Hepatocyte (in vitro differentiated cells): Measurements from ENCODE around the gene LY86. TPM values are rescaled to one million over a fixed set of nuclear protein-coding genes. Genes with fewer than 3 reads are reported as not detected.

Experiments used
- DNase-seq: peaks from one replicate; pipeline ENCODE4 v3.0.0-alpha.2; 2016; ENCODE audit warnings: low spot score
- H2AFZ ChIP-seq: fragments of 200-600 bp; sonication (generic); 2 replicates; pipeline ENCODE4 v1.6.0; 2016; ENCODE audit warnings: antibody characterized with exemption, mild to moderate bottlenecking
- H3K27ac ChIP-seq: fragments of 200-600 bp; sonication (generic); 2 replicates; pipeline ENCODE4 v1.5.1; 2016; ENCODE audit warnings: mild to moderate bottlenecking
- H3K27me3 ChIP-seq: fragments of 200-600 bp; sonication (generic); 2 replicates; pipeline ENCODE4 v1.6.1; 2016
- H3K36me3 ChIP-seq: fragments of 200-600 bp; sonication (generic); replicated peaks from 2 replicates; pipeline ENCODE4 v1.5.1; 2016; ENCODE audit warnings: low read depth; ENCODE audit not compliant: insufficient read depth
- H3K4me1 ChIP-seq: fragments of 200-600 bp; sonication (generic); 2 replicates; pipeline ENCODE4 v1.5.1; 2016; ENCODE audit warnings: mild to moderate bottlenecking, moderate library complexity; ENCODE audit not compliant: insufficient read depth
- H3K4me2 ChIP-seq: fragments of 200-600 bp; sonication (generic); 2 replicates; pipeline ENCODE4 v1.6.0; 2016
- H3K4me3 ChIP-seq: fragments of 200-600 bp; sonication (generic); 2 replicates; pipeline ENCODE4 v1.5.1; 2016; ENCODE audit warnings: mild to moderate bottlenecking
- H3K79me2 ChIP-seq: fragments of 200-600 bp; sonication (generic); 2 replicates; pipeline ENCODE4 v1.6.0; 2017; ENCODE audit warnings: mild to moderate bottlenecking
- H3K9me2 ChIP-seq: fragments of 200-600 bp; sonication (generic); replicated peaks from 2 replicates; pipeline ENCODE4 v1.6.0; 2017; ENCODE audit warnings: mild to moderate bottlenecking; ENCODE audit not compliant: insufficient read depth
- H3K9me3 ChIP-seq: fragments of 200-600 bp; sonication (generic); 2 replicates; pipeline ENCODE4 v1.5.1; 2016; ENCODE audit warnings: low read depth, mild to moderate bottlenecking
- H4K20me1 ChIP-seq: fragments of 200-600 bp; sonication (generic); 2 replicates; pipeline ENCODE4 v1.6.0; 2016; ENCODE audit warnings: mild to moderate bottlenecking; ENCODE audit not compliant: insufficient read depth, poor library complexity, severe bottlenecking
- CTCF ChIP-seq: fragments of 200-600 bp; sonication (generic); IDR thresholded peaks from 2 replicates; pipeline ENCODE4 v1.5.1; 2016; ENCODE audit warnings: antibody characterized with exemption, mild to moderate bottlenecking; ENCODE audit not compliant: poor library complexity
- EZH2 ChIP-seq: fragments of 200-600 bp; sonication (generic); IDR thresholded peaks from 2 replicates; pipeline ENCODE4 v1.6.1; 2016; ENCODE audit warnings: antibody characterized with exemption, mild to moderate bottlenecking, borderline replicate concordance
- EZH2phosphoT487 ChIP-seq: fragments of 200-600 bp; sonication (generic); IDR thresholded peaks from one replicate; pipeline ENCODE4 v1.6.1; 2018; ENCODE audit warnings: antibody characterized with exemption, mild to moderate bottlenecking, low read depth, moderate library complexity; ENCODE audit not compliant: unreplicated experiment, severe bottlenecking
- WGBS: methylation state at CpG from one replicate; pipeline ENCODE4 v1.1.6; 2016; ENCODE audit warnings: low lambda C conversion rate; ENCODE audit errors: missing lambda C conversion rate; 5-methylcytosine and 5-hydroxymethylcytosine counted together
- polyA plus RNA-seq: library from polyadenylated mRNA; unstranded; fragments of >200 nt; fragmentation: Nextera tagmentation; extraction: Ambion mirVana; gene quantifications from 2 replicates; pipeline ENCODE4 v1.2.1, GENCODE V29; 2016
- total RNA-seq: library from RNA; depleted of rRNA; stranded (reverse); fragments of >200 nt; gene quantifications from 2 replicates; pipeline ENCODE4 v1.2.3, GENCODE V29; 2014

LY86 gene
- total and polyA plus RNA-seq, 2 experiments from 2014 or later = 0.27 to 0.82 TPM

- H3K9me2 ChIP-seq = no peaks in the 10 kb centered on the region
- no peaks in the 10 kb centered on the region for H4K20me1 ChIP-seq
- 86% methylated on average over 14 of the region's 14 CpGs for WGBS
- no peaks in the 10 kb centered on the region for H3K9me3 ChIP-seq
- TF ChIP-seq EZH2phosphoT487 (no peak), EZH2 (no peak), CTCF (no peak)
- H3K4me3 ChIP-seq = no peak overlapping the region
- H3K27me3 ChIP-seq = no peaks in the 10 kb centered on the region
- H3K4me1 ChIP-seq = peaks cover 5% of the 10 kb centered on the region
- H3K79me2 ChIP-seq = no peaks in the 10 kb centered on the region
- no peak for DNase-seq
- H3K4me2 ChIP-seq = no peak overlapping the region
- no peaks in the 10 kb centered on the region for H3K36me3 ChIP-seq
- no peak overlapping the region for H2AFZ ChIP-seq
- no peak overlapping the region for H3K27ac ChIP-seq
These were observed 8.2 kb downstream of the LY86 start for GRCh38 chr6:6596529-6597328.

- H3K36me3 ChIP-seq = no peaks in the 10 kb centered on the region
- H3K79me2 ChIP-seq = no peaks in the 10 kb centered on the region
- H2AFZ ChIP-seq = no peak overlapping the region
- no peak for DNase-seq
- TF ChIP-seq EZH2 (no peak), EZH2phosphoT487 (no peak), CTCF (no peak)
- H4K20me1 ChIP-seq = no peaks in the 10 kb centered on the region
- WGBS = 37% methylated on average over 5 of the region's 5 CpGs
- no peaks in the 10 kb centered on the region for H3K27me3 ChIP-seq
- peaks cover 5% of the 10 kb centered on the region for H3K4me1 ChIP-seq
- H3K4me3 ChIP-seq = no peak overlapping the region
- no peaks in the 10 kb centered on the region for H3K9me2 ChIP-seq
- no peak overlapping the region for H3K4me2 ChIP-seq
- H3K27ac ChIP-seq = no peak overlapping the region
- no peaks in the 10 kb centered on the region for H3K9me3 ChIP-seq
These were observed 9.2 kb downstream of the LY86 start for GRCh38 chr6:6597682-6598081.

- WGBS = 61% methylated on average over 4 of the region's 4 CpGs
- Histone ChIP-seq H3K9me3 (no peaks in the 10 kb centered on the region), H3K36me3 (no peaks in the 10 kb centered on the region), H3K79me2 (no peaks in the 10 kb centered on the region), H3K27me3 (no peaks in the 10 kb centered on the region), H3K4me2 (no peak overlapping the region), H3K9me2 (no peaks in the 10 kb centered on the region), H2AFZ (no peak overlapping the region), H3K4me1 (peaks cover 5% of the 10 kb centered on the region), H4K20me1 (no peaks in the 10 kb centered on the region), H3K4me3 (no peak overlapping the region), H3K27ac (no peak overlapping the region)
- no peak for DNase-seq
- no peak for TF ChIP-seq EZH2
- no peak for TF ChIP-seq EZH2phosphoT487
- no peak for TF ChIP-seq CTCF
These were observed 11.0 kb downstream of the LY86 start for GRCh38 chr6:6599468-6599873.
